IPS DF 6.9 (cell line): ENCODE measurements around the gene GSK3B.
"Not testable (repeated sequence)": the region's sequence is repeated elsewhere in the genome, so short reads cannot be mapped to it uniquely, and the experiment has no call there.

Experiments
- DNase-seq: peaks from one replicate; pipeline ENCODE4 v3.0.0-alpha.2; 2013; ENCODE audit warnings: low read depth, low spot score
- H3K27ac ChIP-seq: one replicate; pipeline ENCODE4 v1.5.1; 2013; ENCODE audit warnings: low read length, control low read depth
- H3K27me3 ChIP-seq: 2 replicates; pipeline ENCODE4 v1.6.1; 2013; ENCODE audit warnings: mild to moderate bottlenecking, low read length; ENCODE audit not compliant: control insufficient read depth, insufficient read depth
- H3K36me3 ChIP-seq: 2 replicates; pipeline ENCODE4 v1.6.1; 2013; ENCODE audit warnings: low read length; ENCODE audit not compliant: control insufficient read depth, insufficient read depth
- H3K4me1 ChIP-seq: 2 replicates; pipeline ENCODE4 v1.6.1; 2013; ENCODE audit warnings: low read length; ENCODE audit not compliant: control insufficient read depth, insufficient read depth
- H3K4me3 ChIP-seq: 2 replicates; pipeline ENCODE4 v1.5.1; 2013; ENCODE audit warnings: mild to moderate bottlenecking, low read length
- H3K9me3 ChIP-seq: 2 replicates; pipeline ENCODE4 v1.6.1; 2013; ENCODE audit warnings: low read length, inconsistent platforms; ENCODE audit not compliant: control insufficient read depth, insufficient read depth
- WGBS: extraction: QIAGEN DNeasy Blood & Tissue Kit; methylation state at CpG from one replicate; pipeline ENCODE4 v1.1.7; 2013; ENCODE audit warnings: mixed read lengths, missing lambda C conversion rate; ENCODE audit not compliant: insufficient read length, insufficient coverage; 5-methylcytosine and 5-hydroxymethylcytosine counted together

The GSK3B gene

DNA sequence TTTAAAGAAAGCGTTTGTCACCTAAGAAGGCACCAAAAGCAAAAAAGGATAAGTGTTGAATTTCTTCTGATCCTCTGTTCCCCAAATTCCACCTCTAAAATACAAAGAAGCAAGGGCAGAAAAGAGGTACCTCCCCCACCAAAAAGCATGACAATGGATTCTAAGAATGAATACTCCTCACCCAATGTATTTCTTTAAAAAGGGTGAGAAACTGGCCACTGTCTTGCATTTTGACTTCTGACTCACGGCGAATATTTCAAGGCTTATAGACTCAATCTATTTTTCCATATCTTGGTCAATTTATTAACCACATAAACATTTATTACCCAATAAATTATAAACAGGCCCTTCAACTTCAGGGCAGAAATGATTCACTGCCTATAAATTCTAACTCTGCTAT is 181.2 kb downstream of the GSK3B start:
- H3K4me3 ChIP-seq = no peak overlapping the region

DNA sequence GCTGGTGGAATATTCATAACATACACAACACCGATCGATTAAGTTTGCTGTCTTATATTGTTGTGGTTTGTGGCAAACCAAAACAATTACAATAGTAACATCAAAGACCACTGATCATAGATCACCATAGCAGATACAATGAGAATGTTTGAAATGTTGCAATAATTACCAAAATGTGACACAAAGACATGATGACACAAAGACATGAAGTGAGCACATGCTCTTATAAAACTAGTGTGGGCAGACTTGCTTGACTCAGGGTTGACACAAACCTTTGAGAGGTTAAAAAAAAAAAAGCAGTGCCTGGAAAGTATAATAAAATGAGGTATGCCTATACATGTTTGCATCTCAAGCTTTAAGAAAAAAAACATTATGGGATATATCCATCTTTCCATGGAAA is 182.0 kb downstream of the GSK3B start:
- Histone ChIP-seq H3K4me3 (no peak overlapping the region), H3K27ac (no peak overlapping the region), H3K27me3 (no peaks in the 10 kb centered on the region), H3K36me3 (no peaks in the 10 kb centered on the region; the same call in 1 of the 2 replicates), H3K9me3 (no peaks in the 10 kb centered on the region), H3K4me1 (no peaks in the 10 kb centered on the region)
- no CpG with 5 or more reads among the region's 2 CpGs for WGBS
- no peak for DNase-seq

More for the DNA sequence above, 181.2 kb downstream of the GSK3B start:
- Histone ChIP-seq H3K9me3 (no peaks in the 10 kb centered on the region), H3K27ac (no peak overlapping the region), H3K36me3 (no peaks in the 10 kb centered on the region; the same call in 1 of the 2 replicates), H3K4me1 (no peaks in the 10 kb centered on the region), H3K27me3 (no peaks in the 10 kb centered on the region)
- no peak for DNase-seq
- no CpG with 5 or more reads among the region's 3 CpGs for WGBS

DNA sequence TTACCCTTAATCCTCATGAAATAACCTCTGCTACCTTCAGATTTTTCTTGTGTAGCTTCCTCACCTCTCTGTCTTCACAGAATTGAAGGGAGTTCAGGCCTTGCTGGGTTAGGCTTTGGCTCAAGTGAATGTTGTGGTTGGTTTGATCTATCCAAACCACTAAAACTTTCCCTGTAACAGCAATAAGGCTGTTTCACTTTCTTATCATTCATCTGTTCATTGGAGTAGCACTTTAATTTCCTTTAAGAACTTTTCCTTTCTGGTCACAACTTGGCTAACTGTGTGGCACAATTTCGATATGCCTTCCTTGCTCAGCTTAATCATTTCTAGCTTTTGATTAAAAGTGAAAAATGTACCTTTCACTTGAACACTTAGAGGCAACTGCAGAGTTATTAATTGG is 182.5 kb downstream of the GSK3B start:
- Histone ChIP-seq H3K36me3 (no peaks in the 10 kb centered on the region; the same call in 1 of the 2 replicates), H3K27me3 (no peaks in the 10 kb centered on the region), H3K4me1 (no peaks in the 10 kb centered on the region), H3K27ac (no peak overlapping the region), H3K4me3 (no peak overlapping the region), H3K9me3 (no peaks in the 10 kb centered on the region)
- no CpG with 5 or more reads among the region's 1 CpG for WGBS
- no peak for DNase-seq

DNA sequence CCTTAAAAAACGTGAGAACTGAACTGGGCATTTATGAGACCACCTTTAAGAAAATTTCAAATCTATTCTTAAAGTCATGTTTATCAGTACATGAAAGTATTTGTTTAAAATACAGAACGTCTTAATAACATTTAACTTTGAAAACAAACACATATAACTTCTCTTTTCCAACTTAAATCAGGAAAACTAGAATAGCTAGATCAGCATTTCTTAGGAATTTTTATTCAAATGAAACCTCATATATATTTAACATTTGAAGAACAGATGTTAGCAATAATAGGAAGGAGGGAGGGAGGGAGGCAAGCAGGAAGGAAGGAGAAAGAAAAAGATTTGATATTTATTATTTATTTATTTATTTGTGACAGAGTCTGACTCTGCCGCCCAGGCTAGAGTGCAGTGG is 192.2 kb downstream of the GSK3B start:
- Histone ChIP-seq H3K9me3 (no peaks in the 10 kb centered on the region), H3K36me3 (no peaks in the 10 kb centered on the region), H3K27ac (no peak overlapping the region), H3K4me3 (no peak overlapping the region), H3K4me1 (no peaks in the 10 kb centered on the region), H3K27me3 (no peaks in the 10 kb centered on the region)
- no CpG with 5 or more reads among the region's 3 CpGs for WGBS
- no peak for DNase-seq

DNA sequence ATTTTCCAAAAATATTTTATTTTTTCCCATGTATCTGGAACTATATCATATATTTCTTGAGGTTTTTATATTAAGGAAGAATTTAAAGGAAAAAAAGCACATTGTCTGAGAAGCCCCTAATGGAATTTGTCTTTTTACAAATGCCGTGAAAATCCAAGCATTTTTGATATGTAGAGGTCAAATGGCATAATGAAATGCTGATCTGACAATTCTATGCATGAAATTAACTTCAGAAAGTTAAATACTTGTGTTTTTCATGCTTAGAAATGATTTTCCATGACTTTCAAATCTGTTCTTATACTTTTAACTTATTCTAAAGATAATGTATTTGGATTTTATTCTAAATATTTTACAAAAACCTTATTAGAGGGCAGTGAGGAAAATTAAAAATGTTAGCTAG is 193.1 kb downstream of the GSK3B start:
- Histone ChIP-seq H3K4me1 (no peaks in the 10 kb centered on the region), H3K9me3 (no peaks in the 10 kb centered on the region), H3K36me3 (no peaks in the 10 kb centered on the region), H3K27me3 (no peaks in the 10 kb centered on the region), H3K27ac (no peak overlapping the region), H3K4me3 (no peak overlapping the region)
- DNase-seq = no peak
- no CpG with 5 or more reads among the region's 1 CpG for WGBS

DNA sequence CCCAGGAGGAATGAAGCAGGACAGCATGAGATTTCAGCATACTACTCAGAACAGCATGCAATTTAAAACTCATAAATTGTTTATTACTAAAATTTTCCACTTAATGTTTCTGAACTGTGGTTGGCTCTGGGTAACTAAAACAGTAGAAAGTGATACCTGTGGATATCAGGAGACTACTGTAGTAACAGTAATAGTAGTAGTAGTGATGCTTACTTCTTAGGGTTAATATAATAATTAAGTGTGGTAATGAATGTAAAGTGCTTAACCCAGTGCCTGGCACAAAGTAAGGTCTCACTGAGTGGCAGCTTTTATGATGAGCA is 195.1 kb downstream of the GSK3B start:
- Histone ChIP-seq H3K9me3 (no peaks in the 10 kb centered on the region), H3K4me3 (no peak overlapping the region), H3K27me3 (no peaks in the 10 kb centered on the region), H3K36me3 (no peaks in the 10 kb centered on the region), H3K27ac (no peak overlapping the region), H3K4me1 (no peaks in the 10 kb centered on the region)
- DNase-seq = no peak

DNA sequence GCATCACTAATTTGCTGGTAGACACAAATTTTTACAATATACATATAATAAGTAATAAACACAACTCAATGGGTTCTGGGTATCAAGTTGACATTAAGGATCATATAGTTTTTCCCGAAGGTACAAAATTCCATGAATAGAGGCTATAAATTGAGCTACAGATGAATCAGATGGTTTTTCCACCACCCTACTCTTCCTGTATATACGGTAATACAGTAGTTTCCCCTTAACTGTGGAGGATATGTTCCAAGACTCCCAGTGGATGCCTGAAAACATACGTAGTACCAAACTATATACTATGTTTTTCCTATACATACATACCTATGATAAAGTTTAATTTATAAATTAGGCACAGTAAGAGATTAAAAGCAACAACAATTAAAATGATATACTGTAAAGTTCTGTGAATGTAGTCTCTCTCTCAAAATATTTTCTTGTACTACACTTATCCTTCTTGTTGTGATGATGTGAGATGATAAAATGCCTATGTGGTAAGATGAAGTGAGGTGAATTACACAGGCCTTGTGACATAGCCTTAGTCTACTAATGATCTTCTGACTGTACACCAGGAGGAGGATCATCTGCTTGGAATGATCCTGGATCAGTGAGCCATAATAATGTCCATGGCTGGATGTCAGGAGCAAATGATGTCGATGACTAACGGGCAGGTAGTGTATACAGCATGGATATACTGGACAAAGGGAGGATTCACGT is 195.6 kb downstream of the GSK3B start:
- no peak overlapping the region for H3K27ac ChIP-seq
- WGBS = no CpG with 5 or more reads among the region's 6 CpGs
- no peaks in the 10 kb centered on the region for H3K9me3 ChIP-seq
- no peaks in the 10 kb centered on the region for H3K36me3 ChIP-seq
- no peak overlapping the region for H3K4me3 ChIP-seq
- H3K27me3 ChIP-seq = no peaks in the 10 kb centered on the region
- no peaks in the 10 kb centered on the region for H3K4me1 ChIP-seq
- DNase-seq = no peak

DNA sequence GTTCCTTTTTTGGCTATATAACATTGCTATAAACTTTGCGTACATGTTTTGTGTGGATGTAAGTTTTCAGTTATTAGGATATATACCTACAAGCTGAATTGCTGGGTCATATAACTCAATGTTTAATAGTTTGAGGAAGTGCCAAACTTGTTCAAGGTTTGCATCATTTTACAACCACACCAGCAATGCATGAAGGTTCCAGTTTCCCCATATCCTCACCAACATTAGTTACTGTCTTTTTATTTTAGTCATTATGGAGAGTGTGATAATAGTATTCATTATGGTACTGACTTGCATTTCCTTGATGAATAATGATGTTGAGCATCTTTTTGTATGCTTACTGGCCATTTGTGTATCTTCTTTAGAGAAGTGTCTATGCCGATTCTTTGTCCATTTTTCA is 200.1 kb downstream of the GSK3B start:
- no CpG with 5 or more reads among the region's 2 CpGs for WGBS
- no peak for DNase-seq

DNA sequence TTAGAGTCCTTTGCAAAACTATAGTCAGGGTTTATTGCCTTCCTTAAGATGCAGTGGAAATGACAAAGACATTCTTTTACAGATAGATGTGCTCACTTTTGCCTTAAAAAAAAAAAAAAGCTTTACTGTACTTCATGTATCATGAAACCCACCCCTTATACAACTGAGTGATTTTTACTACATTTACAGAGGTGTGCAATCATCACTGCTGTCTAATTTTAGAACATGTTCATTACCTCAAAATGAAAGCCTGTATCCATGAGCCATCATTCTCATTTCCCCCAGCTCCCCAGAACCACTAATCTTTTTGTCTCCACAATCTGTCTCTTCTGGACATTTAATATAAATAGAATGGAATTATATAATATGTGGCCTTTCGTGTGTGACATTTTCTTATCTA is 200.5 kb downstream of the GSK3B start:
- WGBS = no CpG with 5 or more reads among the region's 1 CpG
- no peaks in the 10 kb centered on the region for H3K9me3 ChIP-seq
- H3K27ac ChIP-seq = no peak overlapping the region
- H3K36me3 ChIP-seq = no peaks in the 10 kb centered on the region; the same call in 1 of the 2 replicates
- no peaks in the 10 kb centered on the region for H3K4me1 ChIP-seq
- DNase-seq = no peak
- no peaks in the 10 kb centered on the region for H3K27me3 ChIP-seq
- no peak overlapping the region for H3K4me3 ChIP-seq

More for the DNA sequence above, 200.1 kb downstream of the GSK3B start:
- H3K4me1 ChIP-seq = no peaks in the 10 kb centered on the region
- no peaks in the 10 kb centered on the region for H3K36me3 ChIP-seq
- H3K9me3 ChIP-seq = no peaks in the 10 kb centered on the region
- H3K27ac ChIP-seq = no peak overlapping the region
- no peak overlapping the region for H3K4me3 ChIP-seq
- no peaks in the 10 kb centered on the region for H3K27me3 ChIP-seq

DNA sequence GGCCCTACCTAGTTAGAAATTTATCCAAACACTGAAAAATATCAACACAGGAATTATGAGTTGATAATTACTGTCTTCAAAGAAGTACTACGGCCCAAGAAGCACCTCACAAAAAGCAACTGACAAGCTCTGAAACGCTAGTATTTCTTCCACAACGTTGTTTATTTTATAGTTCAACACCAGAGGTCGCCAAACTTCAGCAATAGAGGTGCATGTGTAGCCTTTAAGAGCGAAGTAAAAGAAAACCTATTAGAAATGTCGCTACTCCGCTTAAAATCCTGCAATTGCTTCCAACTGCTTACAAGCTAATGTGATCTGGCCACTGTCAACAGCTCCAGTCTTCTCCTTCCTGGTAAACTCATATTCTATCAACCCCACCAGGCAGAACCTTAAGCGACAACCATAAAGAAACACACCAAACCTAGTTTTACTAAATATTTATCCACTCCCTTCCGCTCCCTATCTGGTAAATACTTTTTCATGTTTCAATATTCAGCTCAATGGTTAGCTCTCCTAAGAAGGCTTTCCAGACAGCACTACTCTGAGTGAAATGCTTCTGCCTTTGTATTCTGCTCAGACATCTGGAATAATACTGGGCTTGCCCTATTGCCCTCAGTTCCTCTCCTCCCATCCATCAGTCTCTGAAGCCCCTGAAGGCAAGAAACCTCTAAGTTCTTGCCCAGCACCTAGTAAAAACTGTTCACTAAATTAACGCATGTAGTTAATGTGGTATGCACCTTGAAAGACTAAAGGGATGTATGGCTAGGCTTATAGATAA is 202.1 kb downstream of the GSK3B start:
- Histone ChIP-seq H3K4me3 (no peak overlapping the region), H3K27me3 (no peaks in the 10 kb centered on the region), H3K4me1 (no peaks in the 10 kb centered on the region), H3K9me3 (no peaks in the 10 kb centered on the region), H3K27ac (no peak overlapping the region), H3K36me3 (no peaks in the 10 kb centered on the region; the same call in 1 of the 2 replicates)
- WGBS = 100% methylated on average over 1 of the region's 10 CpGs
- DNase-seq = peak; percentile 60

DNA sequence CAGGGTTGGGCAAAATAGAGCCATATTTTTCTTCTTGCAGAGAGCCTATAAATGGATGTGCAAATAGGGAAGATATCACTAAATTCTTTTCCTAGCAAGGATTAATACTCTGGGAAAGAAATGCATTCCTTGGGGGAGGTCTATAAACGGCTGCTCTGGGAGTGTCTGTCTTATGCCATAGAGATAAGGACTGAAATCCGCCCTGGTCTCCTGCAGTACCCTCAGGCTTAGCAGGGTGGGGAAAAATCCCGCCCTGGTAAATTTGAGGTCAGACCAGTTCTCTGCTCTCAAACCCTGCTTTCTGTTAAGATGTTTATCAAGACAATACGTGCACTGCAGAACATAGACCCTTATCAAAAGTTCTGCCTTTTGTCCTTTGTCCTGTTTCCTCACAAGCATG is 205.6 kb downstream of the GSK3B start:
- H3K27ac ChIP-seq, H3K27me3 ChIP-seq, DNase-seq, H3K9me3 ChIP-seq, H3K36me3 ChIP-seq, H3K4me3 ChIP-seq, H3K4me1 ChIP-seq: not testable (repeated sequence)
- no CpG with 5 or more reads among the region's 4 CpGs for WGBS
